Fibroblast of the conjunctiva (primary cell): ENCODE measurements around the gene TVP23C.
"Not testable (repeated sequence)": the region's sequence is repeated elsewhere in the genome, so short reads cannot be mapped to it uniquely, and the experiment has no call there.

ENCODE experiments used
- DNase-seq: peaks from one replicate; pipeline ENCODE4 v3.0.0-alpha.2; 2010; ENCODE audit warnings: low read depth

TVP23C gene

GRCh38 chr17:15563375-15563857 lies at the start of gene TVP23C:
TSS of gene TVP23C (minus strand) at chr17:15563483. CDS start at chr17:15563448, 35 bp downstream.
- DNase-seq: peak; percentile 35

GRCh38 chr17:15592960-15593359 lies 29.7 kb upstream of the TVP23C start:
- not testable (repeated sequence) for DNase-seq

- not testable (repeated sequence) for DNase-seq
Observed at GRCh38 chr17:15591986-15592385, 28.7 kb upstream of the TVP23C start.

DNA sequence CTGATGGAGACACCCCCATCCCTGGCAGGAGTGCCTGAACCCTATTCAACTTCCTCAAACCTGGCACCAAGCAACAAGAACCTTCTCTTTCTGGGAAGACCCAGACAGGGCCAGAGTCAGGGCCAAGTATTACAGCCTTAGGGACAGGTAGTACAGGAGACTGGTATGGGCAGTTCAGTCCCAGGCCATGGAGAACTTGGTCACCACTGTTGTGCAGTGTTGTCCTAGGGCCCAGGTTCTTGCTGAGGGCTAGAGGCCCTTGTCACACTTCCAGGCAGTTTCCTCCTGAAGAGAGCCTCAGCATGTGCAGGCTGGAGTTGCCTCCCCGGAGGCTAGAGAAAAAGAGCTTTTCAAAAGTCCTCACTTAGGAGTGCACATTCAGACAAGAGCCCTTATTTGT lies 27.6 kb upstream of the TVP23C start:
- not testable (repeated sequence) for DNase-seq

DNA sequence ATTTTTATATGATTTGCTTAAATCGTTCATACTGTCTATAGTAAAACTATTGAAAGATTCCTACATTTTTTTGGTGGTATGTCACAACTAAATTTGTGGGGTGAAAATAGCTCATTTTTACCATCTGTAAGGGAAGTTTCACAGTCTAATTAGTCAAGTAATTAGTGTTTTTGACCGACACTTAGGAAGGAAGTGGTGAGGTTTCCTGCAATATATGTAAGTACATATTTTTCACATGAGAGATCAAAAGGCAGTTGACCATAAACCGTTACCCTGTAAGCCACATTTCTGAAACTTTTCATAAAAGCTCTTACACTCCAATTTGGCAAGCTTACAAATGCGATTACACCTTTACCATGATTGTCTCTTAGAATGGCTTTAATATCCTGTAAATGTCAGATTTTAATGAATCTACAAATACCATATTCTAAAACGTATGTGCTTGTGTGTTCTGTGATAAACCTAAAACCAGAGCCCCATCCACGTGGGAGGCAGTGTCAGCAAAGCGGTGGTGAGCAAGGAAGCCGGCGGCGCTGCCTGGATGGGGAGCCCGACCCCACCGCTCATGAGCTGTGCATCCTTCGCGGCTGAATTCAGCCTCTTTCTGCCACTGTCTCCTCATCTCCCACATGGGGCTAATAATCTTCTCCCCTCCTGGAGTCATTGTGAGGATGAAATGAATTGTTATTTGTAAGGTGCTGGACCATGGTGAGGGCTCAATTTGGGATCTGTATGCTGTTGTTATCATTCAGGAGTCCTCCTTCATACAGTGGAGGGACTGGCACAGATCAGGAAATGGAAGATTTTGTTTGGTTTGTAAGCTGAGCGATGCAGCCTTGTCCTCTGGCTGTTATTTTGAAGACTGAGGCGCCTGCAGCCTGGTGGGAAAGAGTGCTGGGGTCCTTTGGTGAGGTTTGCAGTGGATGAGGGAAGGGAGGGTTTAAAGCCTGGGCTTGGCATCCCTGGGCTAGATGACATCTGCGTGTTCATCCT lies 26.6 kb upstream of the TVP23C start:
- not testable (repeated sequence) for DNase-seq

DNA sequence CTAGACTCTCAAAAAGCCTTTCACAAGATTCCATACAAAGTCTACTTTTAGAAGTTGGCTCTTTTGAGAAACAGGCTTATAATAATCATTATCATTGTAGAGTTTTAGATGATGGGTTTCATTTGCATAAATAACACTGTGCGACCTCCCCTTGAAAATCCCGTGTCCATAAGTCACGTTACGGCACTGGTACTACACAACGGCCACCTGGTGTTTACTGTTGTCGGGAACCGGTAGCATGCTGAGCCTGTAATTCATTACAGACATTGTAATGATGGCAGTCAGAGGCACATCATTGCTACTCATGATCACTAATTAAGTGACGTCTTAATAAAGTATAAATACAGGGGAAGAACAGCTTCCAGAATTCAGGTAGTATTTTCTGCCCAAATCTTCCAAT lies 24.7 kb upstream of the TVP23C start:
- not testable (repeated sequence) for DNase-seq

- DNase-seq: not testable (repeated sequence)
Observed at GRCh38 chr17:15583313-15583712, 20.0 kb upstream of the TVP23C start.

DNA sequence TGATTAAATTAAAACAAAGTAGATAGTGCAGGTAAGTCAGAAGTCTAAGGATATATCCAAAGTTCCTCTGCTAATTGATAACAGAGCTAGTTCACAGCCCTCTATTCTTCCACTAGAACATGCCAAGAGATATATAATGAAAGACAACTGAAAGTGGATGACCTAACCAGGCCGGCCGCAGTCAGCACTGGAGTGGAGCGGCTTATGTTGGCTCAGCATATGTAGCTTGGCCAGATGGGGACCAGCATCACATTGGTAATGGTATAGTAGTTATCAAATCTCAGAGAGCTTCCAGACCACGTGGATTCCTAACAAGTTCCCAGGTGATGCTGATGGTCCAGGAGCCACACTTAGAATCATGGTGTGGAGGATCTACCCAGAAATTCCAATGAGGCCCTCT lies 18.2 kb upstream of the TVP23C start:
- DNase-seq: not testable (repeated sequence)

GRCh38 chr17:15576848-15577247 lies 13.6 kb upstream of the TVP23C start:
- not testable (repeated sequence) for DNase-seq

DNA sequence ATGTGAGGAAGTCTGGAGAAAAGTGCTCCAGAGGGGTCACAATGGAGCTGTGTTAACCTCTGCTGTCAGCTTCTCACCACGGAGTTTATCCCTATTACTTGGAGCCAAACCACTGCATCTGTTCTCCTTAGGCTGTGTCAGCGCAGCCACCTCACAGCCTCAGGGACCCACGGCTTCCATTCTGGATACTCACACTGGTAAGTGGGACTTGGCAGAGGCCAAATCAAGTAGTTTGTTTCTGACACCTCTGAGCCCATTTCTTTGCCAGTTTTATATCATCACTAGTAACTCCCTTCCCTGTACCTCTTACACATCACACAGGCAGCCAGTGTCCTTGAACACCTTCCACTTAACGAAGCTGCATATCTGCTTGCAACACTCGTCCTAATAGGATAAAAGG lies 11.4 kb upstream of the TVP23C start:
- DNase-seq: not testable (repeated sequence)

GRCh38 chr17:15573870-15574269 lies 10.6 kb upstream of the TVP23C start:
- DNase-seq: peak; percentile 0

DNA sequence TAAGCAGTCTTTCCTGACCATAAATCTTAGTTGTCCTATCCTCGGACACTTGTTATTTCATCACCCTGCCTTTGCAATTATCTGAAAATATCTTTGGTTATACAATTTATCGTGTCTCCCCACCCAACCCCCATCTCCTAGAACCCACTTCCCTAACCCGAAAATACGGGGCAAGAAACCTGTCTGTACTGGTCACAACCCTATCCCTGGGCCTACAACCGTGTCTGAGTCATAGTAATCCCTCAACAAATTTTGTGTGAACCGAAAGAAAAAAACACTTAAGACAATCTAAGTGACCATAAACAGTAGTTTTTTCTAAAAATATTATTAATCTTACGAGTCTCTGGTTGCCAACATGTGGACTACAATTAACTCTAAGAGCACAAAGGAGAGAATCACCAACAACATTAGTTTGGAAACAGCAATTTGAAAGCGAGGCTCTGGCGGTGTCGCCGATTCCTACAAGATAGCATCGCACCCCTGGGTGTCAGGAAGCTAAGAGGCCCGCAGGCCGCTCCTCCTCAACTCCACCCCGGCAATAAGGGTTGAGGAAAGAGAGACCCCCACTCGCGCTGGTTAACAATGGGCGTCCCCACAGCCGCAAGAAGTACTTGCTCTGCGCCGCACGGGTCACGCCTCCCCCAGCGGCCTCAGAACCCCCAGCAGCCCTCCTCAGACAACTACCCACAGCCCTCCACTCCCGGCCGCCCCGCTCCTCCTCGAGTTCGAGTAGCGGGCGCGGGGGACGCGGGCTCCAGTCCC lies 489 bp downstream of the TVP23C start:
- not testable (repeated sequence) for DNase-seq

GRCh38 chr17:15561439-15561838 lies 1.8 kb downstream of the TVP23C start:
- not testable (repeated sequence) for DNase-seq

GRCh38 chr17:15558403-15559105 lies 4.7 kb downstream of the TVP23C start:
- not testable (repeated sequence) for DNase-seq

DNA sequence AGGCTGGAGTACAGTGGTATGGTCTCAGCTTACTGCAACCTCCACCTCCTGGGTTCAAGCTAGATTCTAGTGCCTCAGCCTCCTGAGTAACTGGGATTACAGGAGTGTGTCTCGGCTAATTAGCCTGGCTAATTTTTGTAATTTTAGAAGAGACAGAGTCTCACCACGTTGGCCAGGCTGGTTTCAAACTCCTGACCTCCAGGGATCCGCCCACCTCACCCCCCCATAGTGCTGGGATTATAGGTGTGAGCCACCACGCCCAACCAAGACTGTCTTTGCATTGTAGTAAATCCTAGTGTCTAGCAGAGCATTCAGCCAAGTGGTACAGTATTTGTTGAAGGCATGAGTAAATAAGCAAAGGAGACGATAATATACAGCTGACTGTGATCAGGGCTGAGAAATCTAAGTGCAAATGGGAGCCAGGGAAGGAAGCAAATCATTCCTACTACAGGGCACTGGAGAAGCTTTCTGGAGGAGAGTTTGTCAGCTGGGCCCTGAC lies 5.9 kb downstream of the TVP23C start:
- DNase-seq: not testable (repeated sequence)

DNA sequence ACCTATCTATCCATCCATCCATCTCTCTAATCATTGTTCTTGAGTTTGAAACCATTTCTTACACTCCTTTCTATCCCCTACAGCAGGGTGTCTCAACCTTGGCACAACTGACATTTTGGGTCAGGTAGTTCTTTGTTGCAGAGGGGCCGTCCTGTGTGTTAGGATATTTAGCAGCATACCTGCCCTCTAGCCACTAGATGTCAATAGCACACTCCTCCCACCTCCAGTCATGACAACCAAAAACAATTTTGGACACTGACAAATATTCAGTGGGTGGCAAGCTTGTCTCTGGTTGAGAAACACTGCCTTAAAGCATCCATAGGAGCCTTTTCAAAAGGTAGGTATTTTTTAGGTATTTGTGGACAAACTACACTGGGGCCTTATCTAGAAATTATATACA lies 10.4 kb downstream of the TVP23C start:
- not testable (repeated sequence) for DNase-seq

- not testable (repeated sequence) for DNase-seq
Observed at GRCh38 chr17:15549552-15549951, 13.7 kb downstream of the TVP23C start.

DNA sequence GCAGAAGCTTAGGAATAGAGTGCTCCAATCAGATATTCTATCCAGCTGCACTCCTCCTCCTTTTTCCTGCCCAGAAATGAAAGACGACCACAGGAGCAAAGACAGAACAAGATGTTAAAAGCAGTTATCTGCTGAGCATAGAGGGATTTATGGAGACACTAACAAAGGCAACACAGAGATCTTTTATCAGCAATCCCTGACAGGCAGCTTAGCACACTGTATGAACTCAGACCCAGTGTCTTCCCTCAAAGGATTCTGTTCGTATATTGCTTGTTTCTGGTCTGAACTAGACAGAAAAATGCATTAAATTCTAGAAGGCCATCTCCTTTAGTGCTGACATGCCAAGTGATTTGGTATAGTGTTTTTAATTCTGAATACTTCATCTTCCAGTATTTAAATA lies 16.7 kb downstream of the TVP23C start:
- not testable (repeated sequence) for DNase-seq

DNA sequence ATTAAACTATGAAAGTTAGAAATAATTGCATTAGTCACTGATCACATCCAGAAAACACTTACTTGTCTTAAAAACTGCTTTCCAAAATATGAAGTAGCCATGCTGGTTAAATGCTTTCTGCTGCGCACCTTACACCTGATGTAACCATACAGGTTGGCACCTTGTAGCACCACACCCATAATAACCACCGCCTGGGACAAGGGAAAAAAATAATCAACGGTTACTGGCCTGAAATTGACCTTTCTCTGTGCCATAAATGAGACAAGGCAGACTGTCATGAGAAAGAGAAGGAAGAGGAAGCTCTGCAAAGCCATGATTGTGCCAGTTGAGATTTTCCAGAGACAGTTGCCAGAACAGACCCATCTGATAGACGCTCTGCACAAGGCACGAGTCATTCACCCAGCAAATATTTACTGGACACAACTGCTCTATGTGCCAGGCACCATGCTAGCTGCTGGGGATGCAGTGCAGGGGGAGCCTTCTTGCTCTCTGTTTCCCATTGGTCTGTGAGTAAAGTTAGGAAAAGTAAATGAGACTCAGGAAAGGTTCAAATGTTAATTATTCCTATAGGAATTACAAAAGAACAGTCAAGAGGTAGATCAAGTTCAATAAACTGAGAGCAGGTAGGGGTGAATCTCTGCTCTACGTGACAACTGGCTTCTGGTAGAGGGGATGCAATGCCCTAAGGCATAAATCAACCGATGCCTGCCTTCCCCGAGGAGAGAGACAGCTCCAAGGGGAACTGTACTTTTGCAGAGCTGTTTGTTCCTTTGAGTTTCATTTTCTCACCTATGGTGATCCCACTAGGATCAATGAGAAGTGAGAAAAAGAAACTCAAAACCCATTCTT lies 22.7 kb downstream of the TVP23C start:
- DNase-seq: not testable (repeated sequence)

DNA sequence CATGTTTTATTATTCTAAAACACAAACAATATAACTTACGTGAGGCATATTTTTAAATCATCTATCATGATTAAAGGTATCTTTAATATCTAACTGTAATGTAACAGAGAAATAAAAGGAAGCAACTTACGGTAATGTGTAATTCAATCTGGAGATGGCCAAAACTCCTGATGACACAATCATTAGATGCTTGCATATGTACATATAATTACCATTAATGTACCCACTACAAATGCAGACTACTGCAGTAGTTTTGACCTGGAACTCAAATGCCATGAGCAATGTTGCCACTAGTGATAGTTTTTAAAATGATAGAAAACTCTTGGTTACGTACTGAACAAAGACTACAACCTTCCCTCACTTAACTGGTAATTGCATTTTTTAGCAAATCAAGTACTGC lies 30.2 kb downstream of the TVP23C start:
- not testable (repeated sequence) for DNase-seq
